ENCODE measurements around the gene OR2T12.
"Not testable (repeated sequence)": the region's sequence is repeated elsewhere in the genome, so short reads cannot be mapped to it uniquely, and the experiment has no call there.

Gene OR2T12, protein sequence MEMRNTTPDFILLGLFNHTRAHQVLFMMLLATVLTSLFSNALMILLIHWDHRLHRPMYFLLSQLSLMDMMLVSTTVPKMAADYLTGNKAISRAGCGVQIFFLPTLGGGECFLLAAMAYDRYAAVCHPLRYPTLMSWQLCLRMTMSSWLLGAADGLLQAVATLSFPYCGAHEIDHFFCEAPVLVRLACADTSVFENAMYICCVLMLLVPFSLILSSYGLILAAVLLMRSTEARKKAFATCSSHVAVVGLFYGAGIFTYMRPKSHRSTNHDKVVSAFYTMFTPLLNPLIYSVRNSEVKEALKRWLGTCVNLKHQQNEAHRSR

DNA sequence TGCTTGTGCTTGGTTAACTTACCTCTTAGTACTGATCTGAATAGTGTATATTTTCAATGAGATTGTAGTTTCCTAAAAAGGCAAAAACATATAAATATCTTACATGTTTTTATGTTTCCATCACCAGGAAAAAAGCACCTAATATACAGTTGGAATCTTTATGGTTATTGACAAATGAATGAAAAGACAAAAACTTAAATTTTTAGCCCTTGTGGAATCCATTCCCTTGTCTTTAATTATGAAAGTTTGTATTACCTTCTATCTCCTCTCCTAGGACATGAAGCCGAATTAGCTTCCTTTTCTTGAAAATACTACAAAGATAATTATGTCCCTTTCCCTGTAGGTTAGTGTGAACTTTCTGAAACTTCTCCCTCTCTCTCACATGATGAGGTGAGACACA lies at the start of gene OR2T12:
Gene OR2T12, minus strand, starts transcription at position 101 of the 400 bp plus-strand sequence. CDS start 7,846 bp downstream, outside the sequence.
- TF ChIP-seq, protein P1, sequence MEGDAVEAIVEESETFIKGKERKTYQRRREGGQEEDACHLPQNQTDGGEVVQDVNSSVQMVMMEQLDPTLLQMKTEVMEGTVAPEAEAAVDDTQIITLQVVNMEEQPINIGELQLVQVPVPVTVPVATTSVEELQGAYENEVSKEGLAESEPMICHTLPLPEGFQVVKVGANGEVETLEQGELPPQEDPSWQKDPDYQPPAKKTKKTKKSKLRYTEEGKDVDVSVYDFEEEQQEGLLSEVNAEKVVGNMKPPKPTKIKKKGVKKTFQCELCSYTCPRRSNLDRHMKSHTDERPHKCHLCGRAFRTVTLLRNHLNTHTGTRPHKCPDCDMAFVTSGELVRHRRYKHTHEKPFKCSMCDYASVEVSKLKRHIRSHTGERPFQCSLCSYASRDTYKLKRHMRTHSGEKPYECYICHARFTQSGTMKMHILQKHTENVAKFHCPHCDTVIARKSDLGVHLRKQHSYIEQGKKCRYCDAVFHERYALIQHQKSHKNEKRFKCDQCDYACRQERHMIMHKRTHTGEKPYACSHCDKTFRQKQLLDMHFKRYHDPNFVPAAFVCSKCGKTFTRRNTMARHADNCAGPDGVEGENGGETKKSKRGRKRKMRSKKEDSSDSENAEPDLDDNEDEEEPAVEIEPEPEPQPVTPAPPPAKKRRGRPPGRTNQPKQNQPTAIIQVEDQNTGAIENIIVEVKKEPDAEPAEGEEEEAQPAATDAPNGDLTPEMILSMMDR (IDR thresholded peaks at IDR 0.05; ENCODE audit: insufficient read depth, low read depth, low read length, missing control alignments), result no peak
- no peak for DNase-seq (ENCODE audit: low read depth)
- no peak within 1 kb of the TSS for H3K4me3 ChIP-seq (ENCODE audit: low read length)

DNA sequence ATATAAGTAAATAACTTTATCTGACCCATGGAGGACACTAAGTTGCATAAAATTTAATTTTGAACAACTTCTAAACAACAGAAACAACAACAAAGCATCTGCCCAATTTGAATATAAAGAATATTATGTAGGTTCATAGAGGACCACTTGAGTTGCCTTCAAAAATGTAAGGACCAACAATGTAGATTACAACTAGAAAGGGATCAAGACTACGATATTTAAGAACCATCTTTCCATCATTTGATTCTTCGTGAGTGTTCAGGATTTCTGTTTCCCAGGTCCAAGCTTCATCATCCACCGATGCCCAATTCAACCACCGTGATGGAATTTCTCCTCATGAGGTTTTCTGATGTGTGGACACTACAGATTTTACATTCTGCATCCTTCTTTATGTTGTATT lies 45.3 kb upstream of the OR2T12 start, which contains the start of gene OR14C36:
Gene OR14C36, plus strand, starts transcription at position 301 of the 400 bp plus-strand sequence. Its CDS starts 0 bp downstream, at position 301.
- no peak for DNase-seq (ENCODE audit: low read depth)
- no peak within 1 kb of the TSS for H3K4me3 ChIP-seq (ENCODE audit: low read length)
- TF ChIP-seq, protein P1 (IDR thresholded peaks at IDR 0.05; ENCODE audit: insufficient read depth, low read depth, low read length, missing control alignments), result no peak

DNA sequence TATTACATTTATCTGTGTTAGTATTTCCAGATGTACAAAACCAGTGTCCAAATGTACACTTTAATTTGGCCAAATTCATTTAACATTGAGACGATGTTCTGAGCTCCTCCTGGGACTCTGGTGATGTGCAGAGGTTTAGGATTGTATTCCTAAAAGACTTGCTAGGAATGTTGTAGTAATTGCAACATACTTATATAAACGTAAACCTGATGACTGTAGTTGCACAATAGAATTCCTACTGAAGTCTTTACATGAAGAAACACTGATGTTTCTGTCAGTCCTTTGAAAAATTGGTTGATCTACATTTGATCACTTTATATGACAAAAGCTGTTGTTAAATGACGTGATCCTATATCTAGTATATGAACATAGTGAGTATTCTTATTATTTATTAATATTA lies 40.2 kb upstream of the OR2T12 start:
- TF ChIP-seq, protein P1 (IDR thresholded peaks at IDR 0.05; ENCODE audit: insufficient read depth, low read depth, low read length, missing control alignments), result no peak
- no peak for DNase-seq (ENCODE audit: low read depth)

DNA sequence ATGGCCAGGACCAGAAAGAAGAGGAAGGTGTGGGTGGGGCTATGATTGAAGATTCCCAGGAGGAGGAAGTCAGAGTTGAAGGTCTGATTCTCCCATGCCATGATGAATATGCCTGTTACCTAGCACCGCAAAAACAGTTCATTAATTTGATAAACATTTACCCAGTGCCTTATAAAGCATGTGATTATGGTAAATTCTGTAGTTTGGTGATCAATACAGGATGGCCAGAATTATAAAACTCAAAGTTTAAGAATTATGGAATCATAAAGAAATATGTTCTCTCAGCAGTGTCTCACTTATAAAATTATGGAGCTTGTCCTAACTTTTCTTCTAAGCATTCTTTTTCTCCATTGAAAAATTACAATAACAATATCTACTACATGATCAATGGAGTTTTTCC lies 21.2 kb upstream of the OR2T12 start, which contains the start of gene OR2M7:
Gene OR2M7, minus strand, starts transcription at position 101 of the 400 bp plus-strand sequence. Its CDS starts 0 bp downstream, at position 101.
- TF ChIP-seq, protein P1 (IDR thresholded peaks at IDR 0.05; ENCODE audit: insufficient read depth, low read depth, low read length, missing control alignments), result no peak
- H3K4me3 ChIP-seq (ENCODE audit: low read length), result no peak within 1 kb of the TSS
- no peak for DNase-seq (ENCODE audit: low read depth)

More for the DNA sequence above, 40.2 kb upstream of the OR2T12 start:
- H3K4me3 ChIP-seq (ENCODE audit: low read length), result no peak overlapping the region

DNA sequence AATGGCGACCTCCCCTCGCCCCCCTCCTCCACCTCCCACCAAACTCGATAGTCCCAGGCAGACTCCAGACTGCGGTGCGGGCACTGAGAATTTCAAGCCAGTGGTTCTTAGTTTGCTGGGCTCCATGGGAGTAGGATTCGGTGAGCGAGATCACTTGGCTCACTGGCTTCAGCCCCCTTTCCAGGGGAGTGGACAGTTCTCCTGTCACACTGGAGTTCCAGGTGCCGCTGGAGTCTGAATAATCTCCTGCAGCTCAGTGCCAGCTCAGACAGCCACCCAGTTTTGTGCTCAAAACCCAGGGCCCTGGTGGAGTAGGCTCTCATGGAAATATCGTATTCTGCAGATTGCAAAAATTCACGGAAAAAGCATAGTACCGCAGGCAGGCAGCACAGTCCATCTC lies 13.6 kb upstream of the OR2T12 start:
- TF ChIP-seq, protein P1 (IDR thresholded peaks at IDR 0.05; ENCODE audit: insufficient read depth, low read depth, low read length, missing control alignments), result no peak

DNA sequence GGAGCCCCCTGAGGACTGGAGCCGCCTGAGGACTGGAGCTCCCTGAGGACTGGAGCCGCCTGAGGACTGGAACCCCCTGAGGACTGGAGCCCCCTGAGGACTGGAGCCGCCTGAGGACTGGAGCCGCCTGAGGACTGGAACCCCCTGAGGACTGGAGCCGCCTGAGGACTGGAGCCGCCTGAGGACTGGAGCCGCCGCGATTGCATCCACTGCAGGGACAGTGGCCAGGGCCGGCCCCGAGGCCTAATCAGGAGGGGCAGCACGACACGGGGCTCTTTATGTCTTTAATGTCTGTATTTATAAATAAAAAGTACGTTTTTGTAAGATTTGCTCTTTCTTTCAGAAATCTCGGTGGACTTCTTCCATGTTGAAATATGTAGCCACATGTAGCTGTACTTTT lies 3.5 kb upstream of the OR2T12 start:
- H3K4me3 ChIP-seq (ENCODE audit: low read length); DNase-seq (ENCODE audit: low read depth): not testable (repeated sequence)

More for the DNA sequence above, 13.6 kb upstream of the OR2T12 start:
- no peak overlapping the region for H3K4me3 ChIP-seq (ENCODE audit: low read length)
- no peak for DNase-seq (ENCODE audit: low read depth)

DNA sequence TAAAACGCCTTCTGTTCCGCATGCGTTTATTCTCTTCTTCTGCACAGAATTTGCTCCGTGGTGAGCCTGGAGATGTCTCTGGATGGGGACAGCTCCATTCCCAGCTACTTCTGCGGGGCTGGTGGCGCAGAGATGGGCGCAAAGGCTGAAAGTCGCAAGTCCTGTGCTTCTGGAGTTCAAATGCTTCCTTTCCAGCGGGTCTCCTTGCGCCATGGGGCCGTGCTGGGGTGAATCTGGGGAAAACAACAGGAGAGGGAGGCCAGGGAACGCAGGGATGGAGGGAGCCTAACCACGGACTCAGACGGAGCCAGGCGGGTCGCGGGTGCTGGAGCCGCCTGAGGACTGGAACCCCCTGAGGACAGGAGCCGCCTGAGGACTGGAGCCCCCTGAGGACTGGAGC lies 2.9 kb upstream of the OR2T12 start:
- no peak for DNase-seq (ENCODE audit: low read depth)
- H3K4me3 ChIP-seq (ENCODE audit: low read length), result no peak overlapping the region
- TF ChIP-seq, protein P1 (IDR thresholded peaks at IDR 0.05; ENCODE audit: insufficient read depth, low read depth, low read length, missing control alignments), result no peak

DNA sequence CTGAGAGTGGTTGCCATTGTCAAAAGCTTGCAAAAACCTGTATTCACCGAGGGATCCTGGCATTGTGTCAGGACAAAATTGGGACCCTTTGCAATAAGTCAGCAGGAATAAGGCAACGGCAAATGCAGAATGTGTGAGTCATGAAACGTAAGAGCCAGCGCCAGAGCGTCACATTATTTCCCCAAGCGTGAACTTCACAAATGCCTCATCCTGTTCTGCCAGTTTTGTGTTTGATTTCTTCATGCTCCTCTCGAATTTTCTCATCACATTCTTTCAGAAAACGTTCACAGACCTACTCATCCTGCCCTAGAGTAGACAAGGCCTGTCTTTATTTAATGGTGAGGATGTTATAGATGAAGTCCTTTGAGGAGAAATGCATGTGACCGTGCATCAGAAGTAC lies 2.4 kb upstream of the OR2T12 start:
- not testable (repeated sequence) for DNase-seq (ENCODE audit: low read depth); H3K4me3 ChIP-seq (ENCODE audit: low read length)

Measured in epithelial cell of esophagus (primary cell).